ENCODE measurements around the gene FBXO24. TPM values are rescaled to one million over a fixed set of nuclear protein-coding genes. Genes with fewer than 3 reads are reported as not detected.

FBXO24 gene
- total RNA-seq, 4 donors from 2014 or later, result 2.9 to 4.9 TPM; not detected in 2

GRCh38 chr7:100598425-100598824 is 12.3 kb downstream of the FBXO24 start:
- Histone ChIP-seq H3K4me3 (no peak overlapping the region), H3K27me3 (no peaks in the 10 kb centered on the region), H3K9me3 (no peaks in the 10 kb centered on the region), H3K4me1 (peaks cover 0 to 6% of the 10 kb centered on the region in 2 donors), H3K36me3 (no peaks in the 10 kb centered on the region), H3K27ac (no peak overlapping the region)
- intact Hi-C loops (cut with DNase I; ENCODE audit: low total_unique reads), result no loop called here
- no peak for TF ChIP-seq POLR2A (IDR thresholded peaks at IDR 0.05)
- TF ChIP-seq CTCF (IDR thresholded peaks at IDR 0.05), result no peak
- no peak for DNase-seq

GRCh38 chr7:100599911-100600729 is 14.0 kb downstream of the FBXO24 start:
- Histone ChIP-seq H3K9me3 (no peaks in the 10 kb centered on the region), H3K4me3 (no peak overlapping the region), H3K36me3 (no peaks in the 10 kb centered on the region), H3K27ac (no peak overlapping the region), H3K4me1 (peaks cover 0 to 11% of the 10 kb centered on the region in 2 donors), H3K27me3 (no peaks in the 10 kb centered on the region)
- no peak for DNase-seq
- TF ChIP-seq CTCF (IDR thresholded peaks at IDR 0.05) (no peak), POLR2A (IDR thresholded peaks at IDR 0.05) (no peak)
- intact Hi-C loops (cut with DNase I; ENCODE audit: low total_unique reads), result no loop called here

- H3K9me3 ChIP-seq, result no peaks in the 10 kb centered on the region
- TF ChIP-seq CTCF (IDR thresholded peaks at IDR 0.05) (no peak), POLR2A (IDR thresholded peaks at IDR 0.05) (no peak)
- DNase-seq, result no peak
- no peaks in the 10 kb centered on the region for H3K36me3 ChIP-seq
- intact Hi-C loops (cut with DNase I; ENCODE audit: low total_unique reads), result no loop called here
- H3K27me3 ChIP-seq, result no peaks in the 10 kb centered on the region
- H3K4me3 ChIP-seq, result no peak overlapping the region
- no peak overlapping the region for H3K27ac ChIP-seq
- H3K4me1 ChIP-seq, result peaks cover 0 to 11% of the 10 kb centered on the region in 2 donors
Observed at GRCh38 chr7:100600730-100601038, 14.6 kb downstream of the FBXO24 start.

GRCh38 chr7:100602889-100603725 is 17.0 kb downstream of the FBXO24 start:
- H3K9me3 ChIP-seq, result no peaks in the 10 kb centered on the region
- peaks cover 0 to 11% of the 10 kb centered on the region in 2 donors for H3K4me1 ChIP-seq
- peak overlapping the region; percentile 53 to 79 for H3K4me3 ChIP-seq
- H3K27me3 ChIP-seq, result no peaks in the 10 kb centered on the region
- intact Hi-C loops (cut with DNase I; ENCODE audit: low total_unique reads), result no loop called here
- TF ChIP-seq CTCF (IDR thresholded peaks at IDR 0.05) (no peak), POLR2A (IDR thresholded peaks at IDR 0.05) (no peak)
- H3K36me3 ChIP-seq, result no peaks in the 10 kb centered on the region
- peak overlapping the region; percentile 83 to 94 for H3K27ac ChIP-seq
- peak; percentile 91 to 92 for DNase-seq

GRCh38 chr7:100603726-100604027 is 17.5 kb downstream of the FBXO24 start:
- no peak for DNase-seq
- intact Hi-C loops (cut with DNase I; ENCODE audit: low total_unique reads), result no loop called here
- peak overlapping the region; percentile 53 to 79 for H3K4me3 ChIP-seq

More at GRCh38 chr7:100603726-100604027, 17.5 kb downstream of the FBXO24 start:
- Histone ChIP-seq H3K4me1 (peaks cover 0 to 11% of the 10 kb centered on the region in 2 donors), H3K27me3 (no peaks in the 10 kb centered on the region), H3K9me3 (no peaks in the 10 kb centered on the region), H3K36me3 (no peaks in the 10 kb centered on the region), H3K27ac (peak overlapping the region; percentile 83 to 94)
- no peak for TF ChIP-seq POLR2A (IDR thresholded peaks at IDR 0.05)
- TF ChIP-seq CTCF (IDR thresholded peaks at IDR 0.05), result no peak
